ENCODE data around the gene HTRA3. TPM values are rescaled to one million over a fixed set of nuclear protein-coding genes. Genes with fewer than 3 reads are reported as not detected.
A peak's percentile ranks its signal among the peaks of the same experiment; 100 is the strongest.

Gene HTRA3
- total RNA-seq, 1 donor from 2014 or later = 3.5 TPM

DNA sequence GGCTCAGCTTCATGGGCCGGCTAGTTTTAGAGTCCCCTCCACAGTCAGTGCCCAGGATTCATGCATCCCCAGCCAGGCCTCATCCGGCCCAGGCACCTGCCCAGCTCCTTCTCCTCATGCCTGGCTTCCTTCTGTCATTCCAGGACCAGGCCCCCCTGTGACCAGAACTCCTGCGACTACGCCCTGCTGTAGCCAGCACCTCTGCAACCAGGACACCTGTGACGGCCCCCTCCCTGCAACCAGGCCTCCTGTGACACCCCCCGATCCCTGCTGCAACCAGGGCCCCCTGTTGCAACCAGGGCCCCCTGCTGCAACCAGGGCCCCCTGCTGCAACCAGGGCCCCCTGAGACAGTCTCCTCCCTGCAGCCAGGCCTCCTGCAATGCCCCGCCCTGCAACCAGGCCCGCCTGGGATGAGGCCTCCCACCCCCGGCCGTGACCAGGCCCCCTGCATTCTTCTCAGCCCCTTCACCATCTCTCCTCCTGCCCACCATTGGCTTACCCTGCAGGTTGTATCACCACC, 46.8 kb downstream of the HTRA3 start:
- peak; percentile 70 for DNase-seq (ENCODE audit: low spot score)
- no peaks in the 10 kb centered on the region for H3K27me3 Mint-ChIP-seq (ENCODE audit: low read depth)
- H3K9me3 Mint-ChIP-seq (ENCODE audit: low read depth) = peaks cover 19% of the 10 kb centered on the region
- TF ChIP-seq, protein P1, sequence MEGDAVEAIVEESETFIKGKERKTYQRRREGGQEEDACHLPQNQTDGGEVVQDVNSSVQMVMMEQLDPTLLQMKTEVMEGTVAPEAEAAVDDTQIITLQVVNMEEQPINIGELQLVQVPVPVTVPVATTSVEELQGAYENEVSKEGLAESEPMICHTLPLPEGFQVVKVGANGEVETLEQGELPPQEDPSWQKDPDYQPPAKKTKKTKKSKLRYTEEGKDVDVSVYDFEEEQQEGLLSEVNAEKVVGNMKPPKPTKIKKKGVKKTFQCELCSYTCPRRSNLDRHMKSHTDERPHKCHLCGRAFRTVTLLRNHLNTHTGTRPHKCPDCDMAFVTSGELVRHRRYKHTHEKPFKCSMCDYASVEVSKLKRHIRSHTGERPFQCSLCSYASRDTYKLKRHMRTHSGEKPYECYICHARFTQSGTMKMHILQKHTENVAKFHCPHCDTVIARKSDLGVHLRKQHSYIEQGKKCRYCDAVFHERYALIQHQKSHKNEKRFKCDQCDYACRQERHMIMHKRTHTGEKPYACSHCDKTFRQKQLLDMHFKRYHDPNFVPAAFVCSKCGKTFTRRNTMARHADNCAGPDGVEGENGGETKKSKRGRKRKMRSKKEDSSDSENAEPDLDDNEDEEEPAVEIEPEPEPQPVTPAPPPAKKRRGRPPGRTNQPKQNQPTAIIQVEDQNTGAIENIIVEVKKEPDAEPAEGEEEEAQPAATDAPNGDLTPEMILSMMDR (IDR thresholded peaks at IDR 0.05) = no peak
- H3K4me3 Mint-ChIP-seq (ENCODE audit: unreplicated experiment) = no peak overlapping the region
- no peak overlapping the region for H3K27ac Mint-ChIP-seq (ENCODE audit: unreplicated experiment)
- H3K36me3 Mint-ChIP-seq (ENCODE audit: low read depth) = peaks cover 2% of the 10 kb centered on the region
- peaks cover 14% of the 10 kb centered on the region for H3K4me1 Mint-ChIP-seq (ENCODE audit: low read depth)

DNA sequence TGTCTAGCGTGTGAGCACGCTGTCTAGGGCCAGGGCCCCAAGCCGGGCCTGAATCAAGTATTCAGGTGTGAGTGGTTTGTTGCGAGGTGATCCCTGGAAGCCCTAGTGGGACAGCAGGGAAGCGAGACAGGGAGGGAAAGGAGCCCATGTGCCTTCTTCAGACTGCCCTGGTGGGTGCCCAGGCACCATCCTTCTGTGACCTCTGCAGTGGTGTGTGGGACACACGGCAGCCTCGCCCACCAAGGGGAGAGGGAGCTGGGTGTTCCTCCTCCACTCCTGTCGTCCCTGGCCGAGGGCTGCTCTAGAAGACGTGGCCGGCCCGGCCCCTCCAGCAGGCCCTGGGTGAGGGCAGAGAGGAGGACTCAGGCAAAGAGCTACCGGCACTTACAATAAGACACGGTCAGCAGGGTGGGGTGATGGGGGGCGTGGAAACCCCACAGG, 47.4 kb downstream of the HTRA3 start:
- TF ChIP-seq, protein P1 (IDR thresholded peaks at IDR 0.05) = no peak
- Mint-ChIP-seq H3K4me1 (ENCODE audit: low read depth) (peaks cover 14% of the 10 kb centered on the region), H3K9me3 (ENCODE audit: low read depth) (peaks cover 19% of the 10 kb centered on the region), H3K4me3 (ENCODE audit: unreplicated experiment) (no peak overlapping the region), H3K36me3 (ENCODE audit: low read depth) (peaks cover 2% of the 10 kb centered on the region), H3K27ac (ENCODE audit: unreplicated experiment) (no peak overlapping the region), H3K27me3 (ENCODE audit: low read depth) (no peaks in the 10 kb centered on the region)
- DNase-seq (ENCODE audit: low spot score) = peak; percentile 79

DNA sequence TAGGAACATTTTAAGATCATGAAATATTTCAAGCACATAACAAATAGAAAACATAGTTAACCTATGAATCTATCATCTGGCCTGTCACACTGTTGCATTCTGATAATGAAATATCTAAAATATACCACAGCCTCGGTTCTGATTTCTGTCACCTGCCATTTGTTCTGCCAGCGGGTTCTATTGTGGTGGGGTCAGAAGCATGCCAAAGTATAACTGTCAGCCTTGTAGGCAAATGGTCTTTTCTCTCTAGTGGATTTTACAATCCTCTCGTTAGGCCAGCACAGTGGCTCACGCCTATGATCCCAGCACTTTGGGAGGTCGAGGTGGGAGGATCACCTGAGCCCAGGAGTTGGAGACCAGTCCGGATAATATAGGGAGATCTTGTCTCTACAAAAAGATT, 47.9 kb downstream of the HTRA3 start:
- Mint-ChIP-seq H3K27me3 (ENCODE audit: low read depth) (no peaks in the 10 kb centered on the region), H3K36me3 (ENCODE audit: low read depth) (no peaks in the 10 kb centered on the region), H3K9me3 (ENCODE audit: low read depth) (peaks cover 15% of the 10 kb centered on the region), H3K4me3 (ENCODE audit: unreplicated experiment) (no peak overlapping the region), H3K4me1 (ENCODE audit: low read depth) (peaks cover 14% of the 10 kb centered on the region), H3K27ac (ENCODE audit: unreplicated experiment) (no peak overlapping the region)
- no peak for DNase-seq (ENCODE audit: low spot score)
- TF ChIP-seq, protein P1 (IDR thresholded peaks at IDR 0.05) = no peak

DNA sequence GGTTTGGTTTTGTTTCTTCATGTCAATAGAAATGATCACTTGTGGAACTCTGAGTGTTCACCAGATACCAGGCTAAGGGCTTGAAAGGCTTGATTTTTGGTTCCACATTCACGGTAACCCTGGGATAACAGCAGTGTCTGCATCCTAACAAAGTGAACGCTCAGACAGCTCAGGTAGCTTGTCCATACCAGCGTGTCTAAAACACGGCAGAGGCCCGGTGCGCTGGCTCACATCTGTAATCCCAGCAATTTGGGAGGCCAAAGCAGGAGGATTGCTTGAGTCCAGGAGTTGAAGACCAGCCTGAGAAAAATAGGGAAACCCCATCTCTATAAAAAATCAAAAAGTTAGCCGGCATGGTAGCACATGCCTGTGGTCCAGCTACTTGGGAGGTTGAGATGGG, 49.0 kb downstream of the HTRA3 start:
- Mint-ChIP-seq H3K27ac (ENCODE audit: unreplicated experiment) (no peak overlapping the region), H3K36me3 (ENCODE audit: low read depth) (no peaks in the 10 kb centered on the region), H3K27me3 (ENCODE audit: low read depth) (peaks cover 1% of the 10 kb centered on the region), H3K4me3 (ENCODE audit: unreplicated experiment) (no peak overlapping the region), H3K4me1 (ENCODE audit: low read depth) (peaks cover 14% of the 10 kb centered on the region), H3K9me3 (ENCODE audit: low read depth) (peaks cover 6% of the 10 kb centered on the region)
- DNase-seq (ENCODE audit: low spot score) = no peak
- TF ChIP-seq, protein P1 (IDR thresholded peaks at IDR 0.05) = no peak

DNA sequence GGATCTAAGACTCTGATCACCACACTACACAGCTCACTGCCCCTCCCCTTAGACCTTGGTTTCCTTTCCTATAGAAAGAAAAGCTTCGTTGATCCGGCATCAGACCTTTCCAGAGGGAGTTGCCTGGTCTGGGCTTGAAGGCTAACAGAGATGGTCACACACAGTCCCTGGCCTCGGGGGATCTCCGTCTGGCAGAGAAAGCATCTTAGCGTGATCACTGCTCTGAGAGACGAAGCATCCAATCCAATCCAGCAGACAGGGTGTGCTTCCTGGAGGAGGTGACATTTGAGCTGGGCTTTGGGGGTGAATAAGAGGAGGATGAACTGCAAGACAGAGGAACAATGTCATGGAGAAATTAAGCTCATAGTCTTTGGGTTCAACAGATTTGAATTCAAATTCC, 49.5 kb downstream of the HTRA3 start:
- H3K27me3 Mint-ChIP-seq (ENCODE audit: low read depth) = peaks cover 1% of the 10 kb centered on the region
- H3K27ac Mint-ChIP-seq (ENCODE audit: unreplicated experiment) = no peak overlapping the region
- no peaks in the 10 kb centered on the region for H3K36me3 Mint-ChIP-seq (ENCODE audit: low read depth)
- TF ChIP-seq, protein P1 (IDR thresholded peaks at IDR 0.05) = no peak
- DNase-seq (ENCODE audit: low spot score) = peak; percentile 49
- H3K9me3 Mint-ChIP-seq (ENCODE audit: low read depth) = peaks cover 5% of the 10 kb centered on the region
- H3K4me3 Mint-ChIP-seq (ENCODE audit: unreplicated experiment) = no peak overlapping the region
- H3K4me1 Mint-ChIP-seq (ENCODE audit: low read depth) = peaks cover 14% of the 10 kb centered on the region

Measured in chondrocyte (in vitro differentiated cells).